Measurements from ENCODE around the gene HIP1R.

DNA sequence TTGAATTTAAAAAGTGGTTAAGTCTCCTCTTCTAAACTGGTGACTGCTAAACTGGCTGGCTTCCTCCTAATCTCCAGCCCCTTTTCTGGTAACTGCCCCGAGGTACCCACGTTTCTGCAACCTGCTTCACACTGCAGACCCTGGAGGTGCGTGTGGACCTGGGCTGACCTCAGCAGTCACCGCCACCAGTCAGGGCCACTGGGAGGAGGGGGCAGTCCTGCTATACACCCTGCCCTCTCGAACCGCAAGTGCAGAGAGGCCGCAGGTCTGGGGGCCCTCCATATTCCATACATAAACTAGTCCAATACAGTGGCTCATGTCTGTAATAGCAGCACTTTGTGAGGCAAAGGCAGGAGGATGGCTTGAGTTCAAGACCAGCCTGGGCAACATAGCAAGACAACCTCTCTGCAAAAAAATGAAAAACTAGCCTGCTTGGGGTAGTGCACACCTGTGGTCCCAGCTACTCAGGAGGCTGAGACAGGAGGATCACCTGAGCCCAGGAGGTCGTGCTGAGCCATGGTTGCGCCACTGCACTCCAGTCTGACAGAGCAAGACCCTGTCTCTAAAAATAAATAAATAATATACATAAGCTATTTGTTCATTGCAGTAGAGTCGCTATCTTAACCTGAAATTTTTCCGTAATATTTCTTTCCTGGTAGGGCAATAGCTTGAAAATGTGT is 35.0 kb downstream of the HIP1R start:
- TF ChIP-seq POLR2A (IDR thresholded peaks at IDR 0.05; ENCODE audit: low read length) (no peak), GATA1 (IDR thresholded peaks at IDR 0.05; ENCODE audit: low read depth, low read length) (no peak)

All from erythroblast (primary cell).